H1 (cell line): ENCODE measurements around the gene CMTR1. TPM values are rescaled to one million over a fixed set of nuclear protein-coding genes. Genes with fewer than 3 reads are reported as not detected.

ENCODE experiments used
- BRCA1 ChIP-seq: IDR thresholded peaks from 2 replicates; pipeline ENCODE4 v1.6.1; 2012; ENCODE audit warnings: low read depth, low read length, improper control_type of control experiment
- FOSL1 ChIP-seq: IDR thresholded peaks from 2 replicates; pipeline ENCODE4 v1.6.1; 2011; ENCODE audit warnings: mild to moderate bottlenecking, low read depth, low read length, moderate library complexity; ENCODE audit not compliant: insufficient read depth
- RXRA ChIP-seq: IDR thresholded peaks from 2 replicates; pipeline ENCODE4 v1.6.1; 2011; ENCODE audit warnings: low read depth, mild to moderate bottlenecking, low read length, moderate library complexity; ENCODE audit not compliant: insufficient read depth
- SIN3A ChIP-seq, 2 experiments: IDR thresholded peaks in 1 of 2; conservative IDR thresholded peaks in 1 of 2; 2 replicates each; pipeline ENCODE4 v1.6.1; 2011 to 2012; ENCODE audit warnings: low read length in 2 of 2, improper control_type of control experiment in 1 of 2, low read depth in 1 of 2, mild to moderate bottlenecking in 1 of 2
- USF2 ChIP-seq: IDR thresholded peaks from 2 replicates; pipeline ENCODE4 v1.6.1; 2011; ENCODE audit warnings: low read length, improper control_type of control experiment
- polyA plus RNA-seq, 7 experiments: library from polyadenylated mRNA; depleted of rRNA in 3 of 7; stranded (reverse) in 5 of 7; unstranded in 2 of 7; fragments of >200 nt in 5 of 7; fragments of 200-250 nt in 2 of 7; gene quantifications; 1 replicate in 5 of 7; 2 replicates in 1 of 7; 4 replicates in 1 of 7; pipeline versions ENCODE4 v1.2.1 to v1.2.3, GENCODE V29; 2011 to 2013; ENCODE audit warnings: missing spikeins in 2 of 7, mixed read lengths in 2 of 7
- total RNA-seq: library from RNA; stranded (reverse); fragmentation: NEBNext Ultra II Directional; extraction: Animal tissue kit (Norgen Biotek cat#: 25700); gene quantifications from 2 replicates; pipeline ENCODE4 v1.2.1, GENCODE V29; 2021

Gene CMTR1
- total and polyA plus RNA-seq, 2 of the 8 experiments (the other 6 are each of a cell fraction or from before 2014, with no cell fraction given) = 15.2 to 33.1 TPM

- TF ChIP-seq FOSL1 (no peak), SIN3A (conservative IDR thresholded peaks at IDR 0.05 in 1 of 2, IDR thresholded peaks at IDR 0.05 in 1 of 2; ENCODE audit: low read depth in 1 of 2, low read length in 2 of 2) (no peak), USF2 (no peak), BRCA1 (no peak), RXRA (no peak)
Observed at GRCh38 chr6:37477656-37478435, 44.8 kb downstream of the CMTR1 start (continued).
